A549 (cell line): ENCODE data around the gene NXPH2. TPM values are rescaled to one million over a fixed set of nuclear protein-coding genes. Genes with fewer than 3 reads are reported as not detected.

Experiments
- ATAC-seq, 2 experiments: fragments of 200-7000 bp in 1 of 2; fragments of >200 bp in 1 of 2; cut with Nextera tagmentation in 1 of 2; cut with Tn5 transposase in 1 of 2; 3 replicates each; pipeline versions ENCODE4 v1.8.0 to v1.9.1; 2018 to 2020; ENCODE audit warnings: mild to moderate bottlenecking in 1 of 2, moderate library complexity in 1 of 2
- CTCF ChIA-PET: fragments of 300-600 bp; sonication (Branson Sonifier 250); formaldehyde crosslinking; extraction: SDS; loops from one replicate; lab custom pipeline; 2021; ENCODE audit warnings: antibody characterized with exemption, inconsistent platforms; lab: Yijun Ruan, JAX
- POLR2A ChIA-PET: fragments of 350-600 bp; formaldehyde crosslinking; extraction: SDS; loops from one replicate; lab custom pipeline; 2021; ENCODE audit warnings: antibody characterized with exemption, inconsistent platforms; lab: Yijun Ruan, JAX
- DNase-seq, 2 experiments: peaks; one replicate each; pipeline versions ENCODE4 v3.0.0 to v3.0.0-alpha.2; 2011 to 2016; ENCODE audit warnings: low read depth in 1 of 2, low spot score in 1 of 2
- FAIRE-seq: peaks from 2 replicates; lab custom pipeline; 2011; peaks lifted over from hg19 to GRCh38; lab: Jason Lieb, UNC
- H3K27ac ChIP-seq, 2 experiments: fragments of >200 bp; sonication (Bioruptor Twin); formaldehyde crosslinking; 3 replicates each; pipeline ENCODE4 v1.5.1; 2016 to 2017
- H3K4me1 ChIP-seq: fragments of >200 bp; sonication (Bioruptor Twin); formaldehyde crosslinking; 3 replicates; pipeline ENCODE4 v1.6.1; 2016
- H3K4me2 ChIP-seq: fragments of >200 bp; sonication (Bioruptor Twin); formaldehyde crosslinking; 3 replicates; pipeline ENCODE4 v1.6.1; 2016
- H3K4me3 ChIP-seq: fragments of >200 bp; sonication (Bioruptor Twin); formaldehyde crosslinking; 3 replicates; pipeline ENCODE4 v1.5.1; 2016
- H3K9me3 ChIP-seq: fragments of >200 bp; sonication (Bioruptor Twin); formaldehyde crosslinking; 3 replicates; pipeline ENCODE4 v1.6.1; 2016
- BHLHE40 ChIP-seq: IDR thresholded peaks from 2 replicates; pipeline ENCODE4 v1.6.1; 2012; ENCODE audit warnings: low read depth, low read length, inconsistent platforms
- CBX2 ChIP-seq: fragments of 200-600 bp; sonication (generic); IDR thresholded peaks from 2 replicates; pipeline ENCODE4 v1.6.1; 2016; ENCODE audit warnings: low read depth, mild to moderate bottlenecking, borderline replicate concordance
- CEBPB ChIP-seq, 2 experiments: fragments of >200 bp in 1 of 2; sonication (Bioruptor Twin) in 1 of 2; formaldehyde crosslinking in 1 of 2; IDR thresholded peaks; 2 replicates each; pipeline ENCODE4 v1.6.1; 2012 to 2016
- CHD2 ChIP-seq: fragments of 150-350 bp; IDR thresholded peaks from 2 replicates; pipeline ENCODE4 v1.6.1; 2014; ENCODE audit warnings: low read length; ENCODE audit not compliant: partially characterized antibody
- CHD4 ChIP-seq: fragments of 200-600 bp; sonication (generic); IDR thresholded peaks from 2 replicates; pipeline ENCODE4 v1.6.1; 2016; ENCODE audit warnings: antibody characterized with exemption, mild to moderate bottlenecking, borderline replicate concordance
- CTCF ChIP-seq: fragments of >200 bp; sonication (Bioruptor Twin); formaldehyde crosslinking; IDR thresholded peaks from 3 replicates; pipeline ENCODE4 v1.5.1; 2016
- E2F6 ChIP-seq: IDR thresholded peaks from 2 replicates; pipeline ENCODE4 v1.6.1; 2012; ENCODE audit warnings: low read depth, borderline replicate concordance
- FOSL2 ChIP-seq, 2 experiments: fragments of 450-650 bp in 1 of 2; fragments of >200 bp in 1 of 2; sonication (Bioruptor Twin) in 1 of 2; formaldehyde crosslinking; IDR thresholded peaks; 2 replicates each; pipeline versions ENCODE4 v1.5.0 to v1.6.1; 2016 to 2020; ENCODE audit warnings: mild to moderate bottlenecking in 1 of 2, moderate library complexity in 1 of 2
- FOXS1 ChIP-seq: fragments of 250-450 bp; sonication (Bioruptor Pico); IDR thresholded peaks from 2 replicates; pipeline ENCODE4 v1.5.0; 2020; ENCODE audit warnings: mild to moderate bottlenecking, moderate library complexity
- HDAC2 ChIP-seq: fragments of 200-600 bp; sonication (generic); IDR thresholded peaks from 2 replicates; pipeline ENCODE4 v1.6.1; 2016
- HES2 ChIP-seq: fragments of >200 bp; sonication (Bioruptor Twin); formaldehyde crosslinking; IDR thresholded peaks from 2 replicates; pipeline ENCODE4 v1.6.1; 2016
- HOXA7 ChIP-seq: fragments of 250-450 bp; sonication (Bioruptor Pico); IDR thresholded peaks from 2 replicates; pipeline ENCODE4 v1.5.0; 2020; ENCODE audit warnings: mild to moderate bottlenecking, moderate library complexity
- HOXB13 ChIP-seq: fragments of 250-450 bp; sonication (Bioruptor Pico); IDR thresholded peaks from 2 replicates; pipeline ENCODE4 v1.5.0; 2020; ENCODE audit warnings: low read depth, mild to moderate bottlenecking, moderate library complexity
- HOXB5 ChIP-seq: fragments of 250-450 bp; sonication (Bioruptor Pico); IDR thresholded peaks from 2 replicates; pipeline ENCODE4 v1.5.0; 2020; ENCODE audit warnings: mild to moderate bottlenecking, moderate library complexity
- MYC ChIP-seq: IDR thresholded peaks from 2 replicates; pipeline ENCODE4 v1.6.1; 2012; ENCODE audit warnings: mild to moderate bottlenecking, inconsistent platforms, low read length, improper control_type of control experiment, borderline replicate concordance
- NPAS2 ChIP-seq: fragments of 250-450 bp; sonication (Bioruptor Pico); IDR thresholded peaks from 2 replicates; pipeline ENCODE4 v1.8.0; 2022; ENCODE audit warnings: mild to moderate bottlenecking, moderate library complexity, borderline replicate concordance
- NR3C1 ChIP-seq: fragments of >200 bp; sonication (Bioruptor Twin); formaldehyde crosslinking; IDR thresholded peaks from 3 replicates; pipeline ENCODE4 v1.6.1; 2017
- PBX3 ChIP-seq: IDR thresholded peaks from 2 replicates; pipeline ENCODE4 v1.6.1; 2012
- PHF8 ChIP-seq: fragments of 200-600 bp; sonication (generic); IDR thresholded peaks from 2 replicates; pipeline ENCODE4 v1.6.1; 2016; ENCODE audit warnings: low read depth, mild to moderate bottlenecking, antibody characterized with exemption, moderate library complexity, borderline replicate concordance
- POLR2A ChIP-seq: IDR thresholded peaks from 2 replicates; pipeline ENCODE4 v1.6.1; 2012; ENCODE audit warnings: mild to moderate bottlenecking, low read length
- POLR2AphosphoS2 ChIP-seq: conservative IDR thresholded peaks from 2 replicates; pipeline ENCODE4 v1.6.1; 2012; ENCODE audit warnings: low read length, improper control_type of control experiment, inconsistent platforms
- RARB ChIP-seq: fragments of 250-450 bp; sonication (Bioruptor Pico); IDR thresholded peaks from 2 replicates; pipeline ENCODE4 v1.8.0; 2021; ENCODE audit warnings: mild to moderate bottlenecking, moderate library complexity
- RCOR1 ChIP-seq: fragments of 150-350 bp; IDR thresholded peaks from 2 replicates; pipeline ENCODE4 v1.6.1; 2014; ENCODE audit warnings: antibody characterized with exemption, low read length, low read depth
- SMC3 ChIP-seq: fragments of >200 bp; sonication (Bioruptor Twin); formaldehyde crosslinking; IDR thresholded peaks from 3 replicates; pipeline ENCODE4 v1.6.1; 2018; ENCODE audit warnings: inconsistent platforms
- SREBF2 ChIP-seq: fragments of 450-650 bp; IDR thresholded peaks from 2 replicates; pipeline ENCODE4 v1.6.1; 2014; ENCODE audit warnings: mild to moderate bottlenecking, moderate library complexity
- TFCP2L1 ChIP-seq: fragments of 250-450 bp; sonication (Bioruptor Pico); IDR thresholded peaks from 2 replicates; pipeline ENCODE4 v1.5.0; 2021; ENCODE audit warnings: mild to moderate bottlenecking
- TP53 ChIP-seq: fragments of 250-450 bp; sonication (Bioruptor Pico); IDR thresholded peaks from 2 replicates; pipeline ENCODE4 v1.5.0; 2021; ENCODE audit warnings: mild to moderate bottlenecking, moderate library complexity
- ZFP36 ChIP-seq: fragments of 450-650 bp; IDR thresholded peaks from 2 replicates; pipeline ENCODE4 v1.6.1; 2014; ENCODE audit warnings: borderline replicate concordance; ENCODE audit not compliant: partially characterized antibody
- WGBS: methylation state at CpG from one replicate; pipeline ENCODE4 v1.1.6; 2017; ENCODE audit errors: missing lambda C conversion rate; 5-methylcytosine and 5-hydroxymethylcytosine counted together
- polyA plus RNA-seq, 4 experiments: library from polyadenylated mRNA; depleted of rRNA in 3 of 4; stranded (reverse); fragments of >200 nt; fragmentation: RNase III in 1 of 4; extraction: RNeasy Plus Mini Kit Qiagen cat#74134 plus additional on column Dnase treatment in 1 of 4; gene quantifications; 2 replicates in 3 of 4; 3 replicates in 1 of 4; pipeline ENCODE4 v1.2.3, GENCODE V29; 2011 to 2017

The NXPH2 gene
- polyA plus RNA-seq, 2 of the 4 experiments (the other 2 are of a cell fraction) = not detected

GRCh38 chr2:138676619-138677021 lies 103.6 kb downstream of the NXPH2 start:
- no peak for TF ChIP-seq HOXB13
- TF ChIP-seq RCOR1 = no peak
- TF ChIP-seq BHLHE40 = no peak
- TF ChIP-seq E2F6 = no peak
- no peak for TF ChIP-seq HES2
- no peak for TF ChIP-seq FOSL2 (IDR thresholded peaks at IDR 0.05)
- no peak for TF ChIP-seq FOSL2 (CRISPR knock-in tag; IDR thresholded peaks at IDR 0.05)
- no peak for TF ChIP-seq CTCF
- no peak for TF ChIP-seq HOXB5 (CRISPR knock-in tag)
- no peak for TF ChIP-seq SMC3
- TF ChIP-seq SREBF2 = no peak
- TF ChIP-seq CHD2 = no peak
- TF ChIP-seq HOXA7 = no peak
- TF ChIP-seq PBX3 = no peak
- TF ChIP-seq TP53 (CRISPR knock-in tag) = no peak
- TF ChIP-seq NR3C1 = no peak
- no peak for TF ChIP-seq NPAS2 (CRISPR knock-in tag)
- whole genome bisulfite sequencing = 59% methylated on average over 2 of the region's 2 CpGs
- Histone ChIP-seq H3K4me2 (no peak overlapping the region), H3K4me1 (no peaks in the 10 kb centered on the region), H3K9me3 (no peaks in the 10 kb centered on the region), H3K27ac (no peak overlapping the region), H3K4me3 (no peak overlapping the region)
- DNase-seq (no peak), ATAC-seq (no peak), FAIRE-seq (no peak)
- CTCF ChIA-PET = no interaction called here
- POLR2A ChIA-PET = no interaction called here

GRCh38 chr2:138671566-138671965 lies 108.6 kb downstream of the NXPH2 start:
- no peak for FAIRE-seq
- no peak for DNase-seq
- ChIA-PET CTCF (no interaction called here), POLR2A (no interaction called here)
- Histone ChIP-seq H3K27ac (no peak overlapping the region), H3K4me3 (no peak overlapping the region), H3K4me2 (no peak overlapping the region), H3K9me3 (no peaks in the 10 kb centered on the region), H3K4me1 (no peaks in the 10 kb centered on the region)
- WGBS = 63% methylated on average over 10 of the region's 10 CpGs
- ATAC-seq = no peak
- TF ChIP-seq PHF8 = no peak
- TF ChIP-seq CHD2 = no peak
- TF ChIP-seq CHD4 = no peak
- no peak for TF ChIP-seq NR3C1
- TF ChIP-seq MYC = no peak
- no peak for TF ChIP-seq CTCF
- TF ChIP-seq HOXB13 = no peak
- no peak for TF ChIP-seq CEBPB (IDR thresholded peaks at IDR 0.05)
- no peak for TF ChIP-seq PBX3
- no peak for TF ChIP-seq FOXS1 (CRISPR knock-in tag)
- TF ChIP-seq POLR2A = no peak
- TF ChIP-seq ZFP36 = no peak
- TF ChIP-seq BHLHE40 = no peak
- no peak for TF ChIP-seq CBX2
- no peak for TF ChIP-seq RARB (CRISPR knock-in tag)
- TF ChIP-seq TFCP2L1 (CRISPR knock-in tag) = no peak
- no peak for TF ChIP-seq HDAC2
- no peak for TF ChIP-seq POLR2AphosphoS2
